ENCODE results near the gene CITED2.

CITED2 gene

GRCh38 chr6:139372326-139373153, 1.9 kb downstream of the CITED2 start:
- POLR2A ChIA-PET: interaction anchor here (0.7 to 1.0 kb wide), 2 partner anchors 131 to 316 kb away, joined by 4 to 5 read pairs; no protein-coding TSS in a partner anchor

DNA sequence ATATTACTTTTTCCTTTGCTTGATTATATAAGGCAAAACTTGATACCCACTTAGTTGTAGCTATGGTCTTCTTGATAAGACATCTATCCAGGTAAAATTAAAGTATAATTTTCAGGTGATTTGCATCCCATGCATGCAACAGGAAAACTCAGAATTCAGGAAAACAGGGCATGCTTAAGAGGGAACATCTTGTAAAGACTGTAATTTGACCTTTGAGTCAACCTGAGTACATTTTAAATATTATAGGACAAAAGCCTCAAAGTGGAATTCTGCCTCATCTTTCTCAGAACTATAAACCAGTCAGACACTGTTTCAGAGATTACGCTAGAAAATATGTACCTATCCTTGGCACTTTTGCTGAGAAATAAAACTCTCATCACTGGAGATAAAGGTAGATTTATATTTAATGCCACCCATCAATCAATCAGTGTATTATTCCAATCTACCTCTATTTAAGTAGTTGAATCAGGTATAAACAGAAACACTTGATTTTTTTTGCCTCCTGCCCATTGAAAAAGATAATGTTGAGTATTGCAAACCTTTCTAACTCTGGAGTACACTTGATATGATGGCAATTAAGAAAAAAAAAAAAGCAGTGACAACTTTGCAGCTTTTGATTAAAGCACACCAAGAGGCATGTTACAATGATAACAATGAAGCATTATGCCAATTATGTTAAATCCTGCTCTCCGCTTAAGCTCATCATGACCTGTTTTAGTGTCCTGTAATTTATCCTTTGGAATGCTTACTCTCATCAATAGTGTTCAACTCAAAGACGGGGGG, 2.8 kb downstream of the CITED2 start:
- CTCF ChIA-PET: interaction anchor here (1.6 to 3.3 kb wide), 5 partner anchors 11 to 1070 kb away, joined by 3 to 22 read pairs (median 6); no protein-coding TSS in a partner anchor
- TF ChIP-seq, protein P1, sequence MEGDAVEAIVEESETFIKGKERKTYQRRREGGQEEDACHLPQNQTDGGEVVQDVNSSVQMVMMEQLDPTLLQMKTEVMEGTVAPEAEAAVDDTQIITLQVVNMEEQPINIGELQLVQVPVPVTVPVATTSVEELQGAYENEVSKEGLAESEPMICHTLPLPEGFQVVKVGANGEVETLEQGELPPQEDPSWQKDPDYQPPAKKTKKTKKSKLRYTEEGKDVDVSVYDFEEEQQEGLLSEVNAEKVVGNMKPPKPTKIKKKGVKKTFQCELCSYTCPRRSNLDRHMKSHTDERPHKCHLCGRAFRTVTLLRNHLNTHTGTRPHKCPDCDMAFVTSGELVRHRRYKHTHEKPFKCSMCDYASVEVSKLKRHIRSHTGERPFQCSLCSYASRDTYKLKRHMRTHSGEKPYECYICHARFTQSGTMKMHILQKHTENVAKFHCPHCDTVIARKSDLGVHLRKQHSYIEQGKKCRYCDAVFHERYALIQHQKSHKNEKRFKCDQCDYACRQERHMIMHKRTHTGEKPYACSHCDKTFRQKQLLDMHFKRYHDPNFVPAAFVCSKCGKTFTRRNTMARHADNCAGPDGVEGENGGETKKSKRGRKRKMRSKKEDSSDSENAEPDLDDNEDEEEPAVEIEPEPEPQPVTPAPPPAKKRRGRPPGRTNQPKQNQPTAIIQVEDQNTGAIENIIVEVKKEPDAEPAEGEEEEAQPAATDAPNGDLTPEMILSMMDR (IDR thresholded peaks at IDR 0.05; ENCODE audit: control extremely low read depth, extremely low read depth, low read depth, missing control alignments): no peak
- DNase-seq (ENCODE audit: extremely low spot score): no peak
- POLR2A ChIA-PET: interaction anchor here (1.0 kb wide), 1 partner anchor 130 kb away, joined by 5 read pairs; no protein-coding TSS in a partner anchor

More at GRCh38 chr6:139372326-139373153, 1.9 kb downstream of the CITED2 start:
- no peak for DNase-seq (ENCODE audit: extremely low spot score)
- TF ChIP-seq, protein P1 (IDR thresholded peaks at IDR 0.05; ENCODE audit: control extremely low read depth, extremely low read depth, low read depth, missing control alignments): no peak
- CTCF ChIA-PET: interaction anchor here (1.0 to 5.1 kb wide), 8 partner anchors 8 to 784 kb away, joined by 3 to 33 read pairs (median 6); no protein-coding TSS in a partner anchor

DNA sequence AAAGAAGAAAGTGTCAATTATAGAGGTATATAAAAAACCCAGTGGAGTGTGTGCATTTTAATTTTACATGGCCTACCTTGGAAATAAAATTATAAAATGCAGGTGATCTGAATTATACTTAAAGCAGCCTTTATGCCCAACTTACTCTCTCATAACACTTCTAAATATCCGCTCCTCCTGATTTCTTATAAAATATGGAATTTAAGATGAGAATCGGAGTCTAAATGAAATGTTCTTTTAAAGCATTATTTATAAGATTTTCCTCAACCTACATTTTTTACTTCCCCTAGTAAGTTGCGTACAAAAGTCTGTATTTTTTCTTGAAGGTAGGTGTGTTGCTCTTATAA, 3.5 kb downstream of the CITED2 start:
- TF ChIP-seq, protein P1 (IDR thresholded peaks at IDR 0.05; ENCODE audit: control extremely low read depth, extremely low read depth, low read depth, missing control alignments): no peak
- POLR2A ChIA-PET: no interaction called here
- DNase-seq (ENCODE audit: extremely low spot score): no peak
- CTCF ChIA-PET: interaction anchor here (1.6 to 2.8 kb wide), 9 partner anchors 8 to 1070 kb away, joined by 3 to 22 read pairs (median 6); no protein-coding TSS in a partner anchor

- POLR2A ChIA-PET: no interaction called here
- DNase-seq (ENCODE audit: extremely low spot score): no peak
- TF ChIP-seq, protein P1 (IDR thresholded peaks at IDR 0.05; ENCODE audit: control extremely low read depth, extremely low read depth, low read depth, missing control alignments): no peak
- CTCF ChIA-PET: interaction anchor here (0.7 to 2.8 kb wide), 45 partner anchors 8 to 1554 kb away, joined by 3 to 22 read pairs (median 4); partner anchors contain the start of gene TXLNB
Observed at GRCh38 chr6:139370283-139370998, 4.0 kb downstream of the CITED2 start.

DNA sequence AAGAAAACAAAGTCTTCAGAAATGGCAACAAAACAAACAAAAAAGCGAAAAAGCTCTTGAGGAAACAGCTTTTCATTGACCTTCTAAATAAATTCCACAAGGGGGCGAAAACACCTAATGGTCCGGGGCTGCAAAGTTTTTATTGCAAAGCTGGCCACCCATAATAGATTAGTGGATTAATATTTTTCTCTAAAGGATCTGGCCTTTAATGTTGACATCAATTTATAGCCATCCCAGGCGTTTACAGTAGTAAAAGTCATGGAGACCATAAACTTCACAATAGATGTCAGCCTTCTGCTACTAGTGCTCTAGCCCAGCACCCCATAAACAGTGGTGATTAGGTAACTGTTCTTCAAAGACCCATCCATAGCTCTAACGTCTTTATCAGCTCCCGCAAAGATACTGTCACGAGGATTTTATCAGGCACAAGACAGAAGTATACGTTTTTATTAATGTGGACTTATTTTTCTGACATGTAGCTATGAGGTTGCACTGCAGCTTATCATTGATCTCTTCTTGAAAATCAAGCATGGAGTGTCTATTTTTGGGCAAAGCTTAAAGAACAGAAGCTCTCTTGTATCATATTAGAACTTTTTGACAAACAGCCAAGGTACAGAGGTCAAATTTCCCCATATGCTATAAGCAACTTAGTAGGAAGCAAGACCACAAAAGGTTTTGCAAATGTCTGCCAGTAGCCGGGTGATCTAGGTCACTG, 4.7 kb downstream of the CITED2 start:
- TF ChIP-seq, protein P1 (IDR thresholded peaks at IDR 0.05; ENCODE audit: control extremely low read depth, extremely low read depth, low read depth, missing control alignments): peak; percentile 57
- peak; percentile 33 for DNase-seq (ENCODE audit: extremely low spot score)
- ChIA-PET CTCF (interaction anchor here (0.7 to 2.8 kb wide), 55 partner anchors 8 to 1555 kb away, joined by 3 to 22 read pairs (median 4); partner anchors contain the start of gene TXLNB), POLR2A (no interaction called here)

Measured in GM10248 (cell line).